Measurements from ENCODE around the gene PAK5. TPM values are rescaled to one million over a fixed set of nuclear protein-coding genes. Genes with fewer than 3 reads are reported as not detected.

The PAK5 gene
- total RNA-seq, 1 experiment from 2014 or later = not detected

DNA sequence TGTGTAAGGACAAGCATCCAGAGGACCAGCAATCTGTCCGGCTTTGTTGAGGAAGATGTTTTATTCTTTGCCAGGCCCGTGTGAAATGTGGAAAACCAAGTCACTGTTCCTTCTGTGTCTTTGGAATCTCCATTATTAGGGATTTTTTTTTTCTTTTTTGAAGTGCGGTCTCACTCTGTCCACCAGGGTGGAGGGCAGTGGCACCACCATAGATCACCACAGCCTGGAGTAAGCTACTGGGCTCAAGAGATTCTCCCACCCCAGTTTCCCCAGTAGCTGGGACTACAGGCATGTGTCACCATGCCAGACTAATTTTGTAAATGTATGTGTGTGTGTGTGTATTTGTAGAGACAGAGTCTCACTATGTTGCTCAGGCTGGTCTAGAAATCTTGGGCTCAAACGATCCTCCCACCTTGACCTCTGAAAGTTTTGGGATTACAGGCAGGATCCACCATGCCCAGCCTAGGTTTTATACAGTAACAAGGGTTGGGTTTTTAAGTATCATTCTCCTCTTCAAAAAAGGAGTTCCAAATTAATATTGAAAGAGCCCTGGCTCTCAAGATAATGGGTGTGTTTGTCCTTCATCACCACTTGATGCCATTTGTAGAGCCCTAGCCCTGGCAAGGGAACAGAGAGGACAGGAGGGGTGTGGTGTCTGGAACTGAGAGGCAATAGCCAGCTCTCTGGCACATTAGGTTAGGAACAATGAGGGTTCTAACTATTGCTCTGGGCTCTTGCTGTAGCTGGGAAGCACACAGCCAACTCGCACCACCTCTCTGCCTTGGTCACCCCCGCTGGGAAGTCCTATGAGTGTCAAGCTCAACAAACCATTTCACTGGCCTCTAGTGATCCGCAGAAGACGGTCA, 321.3 kb downstream of the PAK5 start:
- Histone ChIP-seq H3K4me1 (ENCODE audit: control insufficient read depth, insufficient read depth, low read length) (peaks cover 5% of the 10 kb centered on the region; the same call in 1 of the 2 replicates), H3K4me3 (ENCODE audit: low read depth in 2 of 2, low read length in 2 of 2) (no peak overlapping the region), H3K27ac (ENCODE audit: low read length) (no peak overlapping the region), H3K36me3 (ENCODE audit: control insufficient read depth, insufficient read depth, low read length) (no peaks in the 10 kb centered on the region; the same call in 1 of the 2 replicates), H3K9me3 (ENCODE audit: control insufficient read depth, insufficient read depth, low read depth, low read length) (no peaks in the 10 kb centered on the region), H3K27me3 (ENCODE audit: control insufficient read depth, insufficient read depth, low read length) (peaks cover 29% of the 10 kb centered on the region)
- no TSS peak for BruUV-seq (replicated peaks)
- intact Hi-C loops (cut with micrococcal nuclease; ENCODE audit: unreplicated experiment) = no loop called here
- CTCF ChIA-PET = no interaction called here
- ATAC-seq = no peak
- in situ Hi-C loops (cut with HindIII; ENCODE audit: low pct_unique_long_range_greater_than_20kb, low sequenced_read_pairs) = no loop called here
- TF ChIP-seq, protein P1, sequence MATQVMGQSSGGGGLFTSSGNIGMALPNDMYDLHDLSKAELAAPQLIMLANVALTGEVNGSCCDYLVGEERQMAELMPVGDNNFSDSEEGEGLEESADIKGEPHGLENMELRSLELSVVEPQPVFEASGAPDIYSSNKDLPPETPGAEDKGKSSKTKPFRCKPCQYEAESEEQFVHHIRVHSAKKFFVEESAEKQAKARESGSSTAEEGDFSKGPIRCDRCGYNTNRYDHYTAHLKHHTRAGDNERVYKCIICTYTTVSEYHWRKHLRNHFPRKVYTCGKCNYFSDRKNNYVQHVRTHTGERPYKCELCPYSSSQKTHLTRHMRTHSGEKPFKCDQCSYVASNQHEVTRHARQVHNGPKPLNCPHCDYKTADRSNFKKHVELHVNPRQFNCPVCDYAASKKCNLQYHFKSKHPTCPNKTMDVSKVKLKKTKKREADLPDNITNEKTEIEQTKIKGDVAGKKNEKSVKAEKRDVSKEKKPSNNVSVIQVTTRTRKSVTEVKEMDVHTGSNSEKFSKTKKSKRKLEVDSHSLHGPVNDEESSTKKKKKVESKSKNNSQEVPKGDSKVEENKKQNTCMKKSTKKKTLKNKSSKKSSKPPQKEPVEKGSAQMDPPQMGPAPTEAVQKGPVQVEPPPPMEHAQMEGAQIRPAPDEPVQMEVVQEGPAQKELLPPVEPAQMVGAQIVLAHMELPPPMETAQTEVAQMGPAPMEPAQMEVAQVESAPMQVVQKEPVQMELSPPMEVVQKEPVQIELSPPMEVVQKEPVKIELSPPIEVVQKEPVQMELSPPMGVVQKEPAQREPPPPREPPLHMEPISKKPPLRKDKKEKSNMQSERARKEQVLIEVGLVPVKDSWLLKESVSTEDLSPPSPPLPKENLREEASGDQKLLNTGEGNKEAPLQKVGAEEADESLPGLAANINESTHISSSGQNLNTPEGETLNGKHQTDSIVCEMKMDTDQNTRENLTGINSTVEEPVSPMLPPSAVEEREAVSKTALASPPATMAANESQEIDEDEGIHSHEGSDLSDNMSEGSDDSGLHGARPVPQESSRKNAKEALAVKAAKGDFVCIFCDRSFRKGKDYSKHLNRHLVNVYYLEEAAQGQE (IDR thresholded peaks at IDR 0.05; ENCODE audit: insufficient read depth in 1 of 2, low read depth in 2 of 2, low read length in 1 of 2) = no peak
- TF ChIP-seq POLR2AphosphoS5 (IDR thresholded peaks at IDR 0.05; ENCODE audit: low read depth, low read length) (no peak), TCF7L2 (IDR thresholded peaks at IDR 0.05; ENCODE audit: low read depth, low read length) (no peak), SIN3A (IDR thresholded peaks at IDR 0.05; ENCODE audit: borderline replicate concordance, insufficient read depth, low read depth, low read length) (no peak)
- TF ChIP-seq, protein P2, sequence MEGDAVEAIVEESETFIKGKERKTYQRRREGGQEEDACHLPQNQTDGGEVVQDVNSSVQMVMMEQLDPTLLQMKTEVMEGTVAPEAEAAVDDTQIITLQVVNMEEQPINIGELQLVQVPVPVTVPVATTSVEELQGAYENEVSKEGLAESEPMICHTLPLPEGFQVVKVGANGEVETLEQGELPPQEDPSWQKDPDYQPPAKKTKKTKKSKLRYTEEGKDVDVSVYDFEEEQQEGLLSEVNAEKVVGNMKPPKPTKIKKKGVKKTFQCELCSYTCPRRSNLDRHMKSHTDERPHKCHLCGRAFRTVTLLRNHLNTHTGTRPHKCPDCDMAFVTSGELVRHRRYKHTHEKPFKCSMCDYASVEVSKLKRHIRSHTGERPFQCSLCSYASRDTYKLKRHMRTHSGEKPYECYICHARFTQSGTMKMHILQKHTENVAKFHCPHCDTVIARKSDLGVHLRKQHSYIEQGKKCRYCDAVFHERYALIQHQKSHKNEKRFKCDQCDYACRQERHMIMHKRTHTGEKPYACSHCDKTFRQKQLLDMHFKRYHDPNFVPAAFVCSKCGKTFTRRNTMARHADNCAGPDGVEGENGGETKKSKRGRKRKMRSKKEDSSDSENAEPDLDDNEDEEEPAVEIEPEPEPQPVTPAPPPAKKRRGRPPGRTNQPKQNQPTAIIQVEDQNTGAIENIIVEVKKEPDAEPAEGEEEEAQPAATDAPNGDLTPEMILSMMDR (IDR thresholded peaks at IDR 0.05) = no peak
- POLR2A ChIA-PET = no interaction called here
- no peak for DNase-seq (ENCODE audit: low read depth, low spot score)

DNA sequence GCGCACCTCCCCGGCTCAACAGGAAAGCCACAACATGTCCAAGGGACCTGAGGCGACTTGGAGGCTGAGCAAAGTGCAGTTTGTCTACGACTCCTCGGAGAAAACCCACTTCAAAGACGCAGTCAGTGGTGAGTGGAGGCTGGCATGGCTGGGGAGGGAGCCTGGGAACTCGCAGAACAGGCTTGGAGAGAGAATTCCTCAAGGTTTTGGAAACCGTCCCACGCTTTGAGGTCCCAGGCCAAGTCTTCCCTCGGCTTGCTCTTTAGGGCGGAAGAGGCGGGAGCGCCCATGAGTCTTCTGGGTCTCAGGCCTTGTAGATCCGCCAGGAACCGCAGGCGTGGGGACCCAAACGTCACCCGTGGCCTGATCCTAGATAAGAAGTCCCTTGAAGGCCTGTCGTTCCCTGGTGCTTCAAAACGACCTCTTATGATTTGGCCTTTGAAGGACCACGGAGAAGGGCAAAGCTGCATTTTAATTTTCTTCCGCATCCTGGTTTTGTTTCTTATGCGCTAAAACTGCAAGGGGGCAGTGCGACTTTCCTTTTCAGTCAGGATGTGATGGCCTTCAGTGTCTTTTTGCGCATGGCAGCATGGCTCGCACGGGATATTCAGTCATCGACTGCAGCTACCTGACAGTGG, 322.5 kb downstream of the PAK5 start:
- peaks cover 32% of the 10 kb centered on the region for H3K27me3 ChIP-seq (ENCODE audit: control insufficient read depth, insufficient read depth, low read length)
- no peaks in the 10 kb centered on the region for H3K9me3 ChIP-seq (ENCODE audit: control insufficient read depth, insufficient read depth, low read depth, low read length)
- ChIA-PET CTCF (no interaction called here), POLR2A (no interaction called here)
- no peak for DNase-seq (ENCODE audit: low read depth, low spot score)
- no peak overlapping the region for H3K27ac ChIP-seq (ENCODE audit: low read length)
- BruUV-seq (replicated peaks) = no TSS peak
- intact Hi-C loops (cut with micrococcal nuclease; ENCODE audit: unreplicated experiment) = no loop called here
- TF ChIP-seq, protein P1 (IDR thresholded peaks at IDR 0.05; ENCODE audit: insufficient read depth in 1 of 2, low read depth in 2 of 2, low read length in 1 of 2) = no peak
- TF ChIP-seq TCF7L2 (IDR thresholded peaks at IDR 0.05; ENCODE audit: low read depth, low read length) (no peak), POLR2AphosphoS5 (IDR thresholded peaks at IDR 0.05; ENCODE audit: low read depth, low read length) (no peak), SIN3A (IDR thresholded peaks at IDR 0.05; ENCODE audit: borderline replicate concordance, insufficient read depth, low read depth, low read length) (no peak)
- TF ChIP-seq, protein P2 (IDR thresholded peaks at IDR 0.05) = no peak
- in situ Hi-C loops (cut with HindIII; ENCODE audit: low pct_unique_long_range_greater_than_20kb, low sequenced_read_pairs) = no loop called here
- H3K4me1 ChIP-seq (ENCODE audit: control insufficient read depth, insufficient read depth, low read length) = peaks cover 5% of the 10 kb centered on the region; the same call in 1 of the 2 replicates
- no peaks in the 10 kb centered on the region; the same call in 1 of the 2 replicates for H3K36me3 ChIP-seq (ENCODE audit: control insufficient read depth, insufficient read depth, low read length)
- H3K4me3 ChIP-seq (ENCODE audit: low read depth in 2 of 2, low read length in 2 of 2) = no peak overlapping the region
- peak; percentile 56; the same call in 1 of the 2 replicates for ATAC-seq

Measured in Panc1 (cell line).